SJCRH30 (cell line): ENCODE results near the gene KLRC1. TPM values are rescaled to one million over a fixed set of nuclear protein-coding genes. Genes with fewer than 3 reads are reported as not detected.
"Not testable (repeated sequence)": the region's sequence is repeated elsewhere in the genome, so short reads cannot be mapped to it uniquely, and the experiment has no call there.

Experiments used
- DNase-seq, 2 experiments: peaks; one replicate each; pipeline ENCODE4 v3.0.0-alpha.2; 2015 to 2020
- H3K27ac ChIP-seq: fragments of 250-450 bp; sonication (Bioruptor Pico); 2 replicates; pipeline ENCODE4 v1.5.1; 2020; ENCODE audit warnings: mild to moderate bottlenecking, moderate library complexity
- H3K27me3 ChIP-seq: fragments of 250-450 bp; sonication (Bioruptor Pico); 2 replicates; pipeline ENCODE4 v1.5.1; 2020; ENCODE audit warnings: mild to moderate bottlenecking, moderate library complexity
- H3K36me3 ChIP-seq: fragments of 250-450 bp; sonication (Bioruptor Pico); 2 replicates; pipeline ENCODE4 v1.5.1; 2020; ENCODE audit warnings: mild to moderate bottlenecking, moderate library complexity
- H3K4me1 ChIP-seq: fragments of 250-450 bp; sonication (Bioruptor Pico); 2 replicates; pipeline ENCODE4 v1.5.1; 2020; ENCODE audit warnings: mild to moderate bottlenecking, moderate library complexity
- H3K4me3 ChIP-seq: fragments of 250-450 bp; sonication (Bioruptor Pico); 2 replicates; pipeline ENCODE4 v1.5.1; 2020; ENCODE audit warnings: mild to moderate bottlenecking, moderate library complexity
- H3K9me3 ChIP-seq: fragments of 250-450 bp; sonication (Bioruptor Pico); replicated peaks from 2 replicates; pipeline ENCODE4 v1.5.1; 2020; ENCODE audit warnings: mild to moderate bottlenecking, moderate library complexity
- total RNA-seq: library from RNA; depleted of rRNA; stranded (reverse); fragments of >200 nt; shearing (Covaris generic); gene quantifications from 2 replicates; pipeline ENCODE4 v1.2.3, GENCODE V29; 2014; rRNA removed

KLRC1 gene
- total RNA-seq = not detected in 2 replicates

DNA sequence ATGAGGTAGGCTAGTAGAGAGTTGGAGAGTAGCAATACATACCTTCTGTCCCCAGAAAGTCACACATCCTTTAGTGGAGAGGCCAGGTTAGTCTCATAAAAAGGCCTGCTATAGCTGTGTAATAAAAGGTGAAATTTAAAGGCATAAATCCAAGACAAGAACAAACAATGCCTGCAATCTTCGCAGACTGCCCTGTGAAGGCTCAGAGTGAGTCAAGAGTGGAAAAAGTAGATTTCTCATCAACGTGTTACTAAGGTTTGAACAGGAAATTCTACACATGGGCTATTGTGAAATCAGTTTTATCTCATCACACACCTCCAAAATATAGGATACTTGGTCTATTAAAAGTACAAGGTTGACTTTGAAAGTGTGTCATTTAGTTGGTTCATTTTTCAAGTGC is at the start of gene KLRC1:
KLRC1 (minus strand) TSS at position 222 of the 400 bp plus-strand sequence. CDS start 2,221 bp downstream, outside the sequence.
- Histone ChIP-seq H3K4me3 (no peak within 1 kb of the TSS), H3K27ac (no peak within 1 kb of the TSS), H3K36me3 (no peaks in the 10 kb centered on the region), H3K4me1 (no peaks in the 10 kb centered on the region), H3K27me3 (no peaks in the 10 kb centered on the region), H3K9me3 (no peaks in the 10 kb centered on the region)
- DNase-seq = no peak

DNA sequence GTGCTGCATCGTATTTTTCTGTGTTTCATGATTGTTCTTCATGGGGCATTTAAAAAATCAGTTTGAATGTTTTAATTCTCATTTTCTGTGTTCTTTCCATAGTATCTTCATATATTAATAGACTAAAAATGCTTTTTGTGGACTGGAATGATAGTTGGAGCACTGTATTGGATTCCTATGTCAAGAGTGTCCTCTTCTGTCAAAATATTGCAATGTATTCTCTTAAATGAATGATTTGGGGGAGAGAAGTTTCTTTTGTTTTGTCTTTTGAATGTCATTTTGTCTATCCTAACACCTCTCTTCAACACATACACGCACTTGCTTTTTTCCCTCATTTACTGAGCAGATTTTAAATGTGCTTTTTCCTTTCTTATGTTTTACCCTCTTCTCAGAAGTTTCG is 47.9 kb upstream of the KLRC1 start:
- DNase-seq = peak in 1 of 2 experiments; percentile 11
- Histone ChIP-seq H3K27ac (no peak overlapping the region), H3K36me3 (no peaks in the 10 kb centered on the region), H3K4me3 (no peak overlapping the region), H3K4me1 (no peaks in the 10 kb centered on the region), H3K9me3 (no peaks in the 10 kb centered on the region; the same call in 1 of the 2 replicates), H3K27me3 (0 out of 2 replicates have a peak, but pooled peaks cover 3% of the 10 kb centered on the region)

DNA sequence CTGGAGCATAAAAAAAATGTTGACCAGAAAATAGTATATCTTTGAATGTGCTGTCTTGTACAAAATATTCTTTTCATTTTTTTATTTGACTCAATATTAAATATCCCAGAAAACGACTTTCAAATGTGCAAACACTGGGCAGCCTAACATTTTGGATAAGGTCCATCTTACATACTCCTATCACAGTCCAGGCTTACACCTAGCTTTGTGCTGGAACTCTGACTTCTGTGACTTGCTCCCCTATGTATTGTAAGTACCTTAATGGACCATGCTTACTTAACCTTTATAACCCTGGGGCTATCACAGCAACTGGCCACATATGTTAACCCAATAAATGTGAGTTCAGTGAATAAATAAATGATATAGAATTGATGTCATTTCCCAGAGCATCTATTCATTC is 44.9 kb upstream of the KLRC1 start:
- 0 out of 2 replicates have a peak, but pooled peaks cover 3% of the 10 kb centered on the region for H3K27me3 ChIP-seq
- H3K27ac ChIP-seq = no peak overlapping the region
- no peaks in the 10 kb centered on the region for H3K4me1 ChIP-seq
- H3K4me3 ChIP-seq = no peak overlapping the region
- H3K9me3 ChIP-seq = no peaks in the 10 kb centered on the region; the same call in 1 of the 2 replicates
- DNase-seq = no peak
- no peaks in the 10 kb centered on the region for H3K36me3 ChIP-seq

DNA sequence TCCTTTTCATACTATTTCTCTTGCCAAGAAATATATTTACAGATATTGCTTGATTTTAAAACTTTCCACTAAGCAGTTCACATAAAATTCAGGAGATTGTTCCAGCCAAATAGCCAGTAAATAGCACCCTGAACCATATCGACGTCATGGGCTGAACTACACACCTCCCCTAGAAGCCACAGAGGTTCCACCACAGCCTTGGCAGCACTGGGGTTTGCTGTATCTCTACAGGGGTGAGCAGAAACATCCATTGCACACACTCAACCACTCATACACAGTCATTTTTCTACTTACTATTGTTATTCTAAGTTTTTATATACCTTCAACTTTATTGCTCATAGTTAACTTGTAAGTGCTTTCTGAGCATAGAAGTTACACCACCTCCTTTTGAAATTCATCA is 44.4 kb upstream of the KLRC1 start:
- Histone ChIP-seq H3K27ac (no peak overlapping the region), H3K4me3 (no peak overlapping the region), H3K27me3 (0 out of 2 replicates have a peak, but pooled peaks cover 3% of the 10 kb centered on the region), H3K36me3 (no peaks in the 10 kb centered on the region), H3K9me3 (no peaks in the 10 kb centered on the region; the same call in 1 of the 2 replicates), H3K4me1 (no peaks in the 10 kb centered on the region)
- DNase-seq = no peak

DNA sequence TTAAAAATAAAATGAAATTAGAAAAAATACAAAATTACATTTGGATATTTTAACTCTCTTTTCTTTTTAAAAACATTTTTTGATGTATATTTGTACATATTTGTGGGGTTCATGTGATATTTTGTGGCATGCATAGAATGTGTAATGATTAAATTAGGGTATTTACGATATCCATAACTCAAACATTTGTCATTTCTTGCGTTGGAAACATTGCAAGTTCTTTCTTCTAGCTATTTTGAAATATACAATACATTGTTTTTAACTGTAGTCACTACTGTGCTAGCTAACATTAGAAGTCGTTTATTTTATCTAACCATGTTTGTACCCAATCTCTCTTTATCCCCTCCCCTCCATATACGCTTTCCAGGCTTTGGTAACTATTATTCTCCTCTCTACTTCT is 38.6 kb upstream of the KLRC1 start:
- no peaks in the 10 kb centered on the region for H3K4me1 ChIP-seq
- H3K27ac ChIP-seq = no peak overlapping the region
- no peaks in the 10 kb centered on the region for H3K27me3 ChIP-seq
- H3K36me3 ChIP-seq = no peaks in the 10 kb centered on the region
- H3K4me3 ChIP-seq = no peak overlapping the region
- DNase-seq = no peak
- no peaks in the 10 kb centered on the region for H3K9me3 ChIP-seq

DNA sequence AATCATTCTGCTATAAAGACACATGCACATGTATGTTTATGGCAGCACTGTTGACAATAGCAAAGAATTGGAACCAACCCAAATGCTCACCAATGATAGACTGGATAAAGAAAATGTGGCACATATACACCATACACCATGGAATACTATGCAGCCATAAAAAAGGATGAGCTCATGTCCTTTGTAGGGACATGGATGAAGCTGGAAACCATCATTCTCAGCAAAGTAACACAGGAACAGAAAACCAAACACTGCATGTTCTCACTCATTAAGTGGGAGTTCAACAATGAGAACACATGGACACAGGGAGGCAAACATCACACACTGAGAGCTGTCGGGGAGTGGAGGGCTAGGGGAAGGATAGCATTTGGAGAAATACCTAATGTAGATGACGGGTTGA is 34.2 kb upstream of the KLRC1 start:
- not testable (repeated sequence) for H3K4me3 ChIP-seq, DNase-seq, H3K36me3 ChIP-seq, H3K9me3 ChIP-seq, H3K27ac ChIP-seq, H3K27me3 ChIP-seq, H3K4me1 ChIP-seq

DNA sequence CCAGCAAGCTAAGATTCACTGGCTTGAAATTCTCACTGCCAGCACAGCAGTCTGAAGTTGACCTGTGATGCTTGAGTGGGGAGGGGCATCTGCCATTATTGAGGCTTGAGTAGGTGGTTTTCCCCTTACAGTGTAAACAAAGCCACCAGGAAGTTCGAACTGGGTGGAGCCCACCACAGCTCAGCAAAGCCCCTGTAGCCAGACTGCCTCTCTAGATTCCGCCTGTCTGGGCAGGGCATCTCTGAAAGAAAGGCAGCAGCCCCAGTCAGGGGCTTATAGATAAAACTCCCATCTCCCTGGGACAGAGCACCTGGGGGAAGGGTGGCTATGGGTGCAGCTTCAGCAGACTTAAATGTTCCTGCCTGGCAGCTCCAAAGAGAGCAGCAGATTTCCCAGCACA is 28.7 kb upstream of the KLRC1 start:
- not testable (repeated sequence) for H3K4me1 ChIP-seq, H3K4me3 ChIP-seq, H3K27me3 ChIP-seq, H3K27ac ChIP-seq, H3K36me3 ChIP-seq, H3K9me3 ChIP-seq, DNase-seq

DNA sequence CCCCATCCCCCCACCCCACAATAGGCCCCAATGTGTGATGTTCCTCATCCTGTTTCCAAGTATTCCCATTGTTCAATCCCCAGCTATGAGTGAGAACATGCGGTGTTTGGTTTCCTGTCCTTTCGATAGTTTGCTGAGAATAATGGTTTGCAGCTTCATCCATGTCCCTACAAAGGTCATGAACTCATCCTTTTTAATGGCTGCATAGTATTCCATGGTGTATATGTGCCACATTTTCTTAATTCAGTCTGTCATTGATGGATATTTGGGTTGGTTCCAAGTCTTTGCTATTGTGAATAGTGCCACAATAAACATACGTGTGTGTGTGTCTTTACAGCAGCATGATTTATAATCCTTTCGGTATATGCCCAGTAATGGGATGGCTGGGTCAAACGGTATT is 19.6 kb upstream of the KLRC1 start:
- not testable (repeated sequence) for H3K36me3 ChIP-seq, H3K27ac ChIP-seq, H3K4me1 ChIP-seq, H3K27me3 ChIP-seq, DNase-seq, H3K4me3 ChIP-seq, H3K9me3 ChIP-seq

DNA sequence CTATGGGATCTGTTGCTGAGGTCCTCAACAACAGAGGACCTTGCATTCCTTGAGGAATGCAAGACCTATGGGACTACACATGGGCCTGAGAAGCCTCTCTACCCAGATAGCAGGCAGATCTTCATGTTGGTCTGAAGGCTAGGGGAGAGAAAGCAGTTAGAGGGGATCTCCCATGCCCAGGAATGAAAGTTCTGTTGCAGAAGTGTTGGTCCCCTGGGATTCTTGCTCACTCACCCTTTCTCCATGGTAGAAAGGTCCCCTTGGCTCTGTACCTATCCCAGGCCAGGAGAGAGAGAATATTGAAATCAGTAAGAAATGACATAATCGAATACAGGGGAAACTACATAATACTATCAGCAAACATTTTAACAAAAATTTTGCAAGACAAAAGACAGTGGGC is 16.5 kb upstream of the KLRC1 start:
- H3K4me3 ChIP-seq = no peak overlapping the region
- no peaks in the 10 kb centered on the region for H3K27me3 ChIP-seq
- H3K27ac ChIP-seq = no peak overlapping the region
- no peak for DNase-seq
- H3K36me3 ChIP-seq = no peaks in the 10 kb centered on the region
- H3K9me3 ChIP-seq = no peaks in the 10 kb centered on the region
- H3K4me1 ChIP-seq = no peaks in the 10 kb centered on the region

DNA sequence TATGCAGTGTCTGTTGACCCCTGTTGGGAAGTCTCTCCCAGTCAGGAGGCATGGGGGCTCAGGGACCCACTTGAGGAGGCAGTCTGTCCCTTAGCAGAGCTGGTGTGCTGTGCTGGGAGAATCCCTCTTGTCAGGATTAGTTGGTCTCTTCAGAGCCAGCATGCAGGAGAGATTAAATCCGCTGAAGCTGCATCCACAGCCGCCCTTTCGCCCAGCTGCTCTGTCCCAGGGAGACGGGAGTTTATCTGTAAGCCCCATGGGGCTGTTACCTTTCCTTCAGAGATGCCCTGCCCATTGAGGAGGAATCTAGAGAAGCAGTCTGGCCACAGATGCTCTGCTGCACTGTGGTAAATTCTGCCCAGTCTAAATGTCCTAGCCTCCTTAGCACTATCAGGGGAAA is 13.1 kb upstream of the KLRC1 start:
- Histone ChIP-seq H3K27me3 (no peaks in the 10 kb centered on the region), H3K36me3 (no peaks in the 10 kb centered on the region), H3K9me3 (no peaks in the 10 kb centered on the region)

DNA sequence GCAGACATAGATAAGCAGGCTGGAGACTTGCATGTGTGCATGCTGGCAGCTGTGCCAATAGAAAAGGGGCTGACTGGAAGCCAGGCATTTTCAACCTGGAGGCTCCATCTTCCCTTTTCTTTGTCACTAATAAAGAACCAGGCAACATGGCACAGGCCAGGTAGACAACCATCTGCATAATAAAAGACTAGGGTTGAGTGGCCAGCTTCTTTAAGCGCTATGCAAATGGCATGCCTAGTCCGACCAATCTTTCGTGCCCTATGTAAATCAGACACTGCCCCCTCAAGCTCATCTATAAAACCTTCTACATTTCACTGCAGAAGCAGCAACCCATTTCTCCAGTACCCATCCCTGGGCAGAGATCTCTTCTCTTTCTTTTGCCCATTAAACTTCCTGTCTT is 4.6 kb upstream of the KLRC1 start:
- Histone ChIP-seq H3K36me3 (no peaks in the 10 kb centered on the region), H3K27me3 (no peaks in the 10 kb centered on the region), H3K27ac (no peak overlapping the region), H3K4me3 (no peak overlapping the region), H3K9me3 (no peaks in the 10 kb centered on the region), H3K4me1 (no peaks in the 10 kb centered on the region)
- no peak for DNase-seq

More for the DNA sequence above, 13.1 kb upstream of the KLRC1 start:
- no peak for DNase-seq
- H3K4me3 ChIP-seq = no peak overlapping the region
- H3K27ac ChIP-seq = no peak overlapping the region
- no peaks in the 10 kb centered on the region for H3K4me1 ChIP-seq

DNA sequence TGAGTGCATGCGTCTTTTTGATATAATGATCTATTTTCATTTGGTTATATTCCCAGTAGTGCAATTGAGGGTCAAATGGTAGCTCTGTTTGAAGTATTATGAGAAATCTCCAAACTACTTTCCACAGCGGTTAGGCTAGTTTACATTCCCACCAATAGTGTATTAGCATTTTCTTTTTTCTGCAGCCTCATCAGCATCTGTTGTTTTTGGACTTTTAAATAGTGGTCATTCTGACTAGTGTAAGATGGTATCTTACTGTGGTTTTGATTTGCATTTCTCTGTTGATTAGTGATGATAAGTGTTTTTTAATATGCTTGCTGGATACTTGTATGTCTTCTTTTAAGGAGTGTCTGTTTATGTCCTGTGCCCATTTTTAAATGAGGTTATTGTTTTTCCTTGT is 3.7 kb upstream of the KLRC1 start:
- no peak for DNase-seq
- Histone ChIP-seq H3K4me3 (no peak overlapping the region), H3K27ac (no peak overlapping the region), H3K9me3 (no peaks in the 10 kb centered on the region), H3K4me1 (no peaks in the 10 kb centered on the region), H3K27me3 (no peaks in the 10 kb centered on the region), H3K36me3 (no peaks in the 10 kb centered on the region)

DNA sequence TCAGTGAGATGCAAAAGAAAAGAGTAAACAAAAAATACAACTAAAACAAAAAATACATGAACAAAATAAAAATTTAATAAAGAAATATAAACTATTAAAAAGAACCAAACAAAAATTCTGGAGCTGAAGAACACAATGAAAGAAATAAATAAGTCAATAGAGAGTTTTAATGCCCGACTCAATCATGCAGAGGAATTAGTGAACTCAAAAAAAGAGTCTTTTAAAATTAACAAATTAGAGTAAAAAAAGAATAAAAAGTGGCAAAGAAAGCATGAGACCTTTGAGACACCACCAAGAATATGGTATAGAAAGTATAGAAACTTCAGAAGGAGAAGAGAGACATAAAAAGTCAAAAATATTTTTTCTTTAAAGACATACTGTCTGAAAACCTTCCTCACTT is 2.6 kb upstream of the KLRC1 start:
- Histone ChIP-seq H3K27me3 (no peaks in the 10 kb centered on the region), H3K4me1 (no peaks in the 10 kb centered on the region), H3K27ac (no peak overlapping the region), H3K4me3 (no peak overlapping the region), H3K36me3 (no peaks in the 10 kb centered on the region), H3K9me3 (no peaks in the 10 kb centered on the region)
- no peak for DNase-seq

DNA sequence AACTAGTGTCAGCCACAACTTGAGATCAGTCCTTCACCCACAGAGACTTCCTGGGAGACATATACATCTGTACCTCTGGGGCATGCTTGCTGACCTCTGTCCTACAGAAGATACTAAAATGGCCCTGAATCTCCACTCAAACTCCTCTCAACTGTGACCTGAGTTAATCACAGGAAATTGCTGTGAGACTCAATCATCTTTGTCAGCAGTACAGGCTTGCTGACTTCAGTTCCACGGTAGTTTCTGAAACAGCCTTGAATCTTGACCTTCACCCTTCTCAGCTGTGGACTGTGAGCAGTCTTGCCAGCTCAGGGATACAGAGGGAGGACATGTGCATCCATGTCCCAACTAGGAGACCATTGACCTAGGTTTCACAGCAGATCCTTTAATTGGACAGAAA is 1.4 kb upstream of the KLRC1 start:
- no peaks in the 10 kb centered on the region for H3K9me3 ChIP-seq

DNA sequence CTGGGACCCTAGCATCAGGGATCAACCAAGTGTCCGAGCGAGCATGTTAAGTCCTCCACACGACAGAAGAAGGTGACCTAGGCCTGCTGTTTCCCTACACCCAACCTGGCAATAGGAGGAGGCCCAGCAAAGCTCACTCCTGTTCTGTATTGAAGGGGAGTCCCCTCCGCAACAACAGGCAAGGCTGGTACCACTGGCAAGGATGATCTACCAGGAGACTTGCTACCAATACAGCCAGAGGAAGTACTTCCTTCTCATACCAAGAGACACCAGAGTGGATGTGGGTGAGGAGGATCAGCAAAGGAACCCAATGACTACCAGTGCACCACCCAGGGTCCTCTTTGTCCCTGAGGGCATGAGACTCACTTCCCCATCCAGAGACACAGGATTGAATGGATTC is 4.9 kb downstream of the KLRC1 start:
- Histone ChIP-seq H3K36me3 (no peaks in the 10 kb centered on the region), H3K27ac (no peak overlapping the region), H3K9me3 (no peaks in the 10 kb centered on the region), H3K4me3 (no peak overlapping the region), H3K27me3 (no peaks in the 10 kb centered on the region), H3K4me1 (no peaks in the 10 kb centered on the region)
- DNase-seq = no peak

More for the DNA sequence above, 1.4 kb upstream of the KLRC1 start:
- H3K27me3 ChIP-seq = no peaks in the 10 kb centered on the region
- DNase-seq = no peak
- no peaks in the 10 kb centered on the region for H3K36me3 ChIP-seq
- H3K27ac ChIP-seq = no peak overlapping the region
- no peaks in the 10 kb centered on the region for H3K4me1 ChIP-seq
- no peak overlapping the region for H3K4me3 ChIP-seq

DNA sequence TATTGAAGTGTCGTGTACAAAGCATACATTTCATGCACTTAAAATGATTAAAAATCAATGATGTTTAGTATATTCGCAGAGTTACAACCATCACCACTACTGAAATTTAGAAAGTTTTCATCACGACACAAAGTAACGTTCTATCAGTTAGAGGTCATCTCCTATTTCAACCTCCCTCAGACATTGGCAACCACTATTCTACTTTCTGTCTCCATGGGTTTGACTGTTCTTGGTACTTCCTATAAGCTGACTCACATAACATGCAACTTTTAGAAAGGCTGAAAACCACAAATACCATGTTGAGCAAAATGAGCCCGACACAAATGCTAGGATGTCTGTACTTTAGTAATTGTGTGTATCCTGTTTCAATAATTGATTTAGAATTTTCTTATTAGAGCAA is 7.1 kb downstream of the KLRC1 start:
- H3K9me3 ChIP-seq, DNase-seq, H3K4me3 ChIP-seq, H3K27me3 ChIP-seq, H3K27ac ChIP-seq, H3K4me1 ChIP-seq, H3K36me3 ChIP-seq: not testable (repeated sequence)

DNA sequence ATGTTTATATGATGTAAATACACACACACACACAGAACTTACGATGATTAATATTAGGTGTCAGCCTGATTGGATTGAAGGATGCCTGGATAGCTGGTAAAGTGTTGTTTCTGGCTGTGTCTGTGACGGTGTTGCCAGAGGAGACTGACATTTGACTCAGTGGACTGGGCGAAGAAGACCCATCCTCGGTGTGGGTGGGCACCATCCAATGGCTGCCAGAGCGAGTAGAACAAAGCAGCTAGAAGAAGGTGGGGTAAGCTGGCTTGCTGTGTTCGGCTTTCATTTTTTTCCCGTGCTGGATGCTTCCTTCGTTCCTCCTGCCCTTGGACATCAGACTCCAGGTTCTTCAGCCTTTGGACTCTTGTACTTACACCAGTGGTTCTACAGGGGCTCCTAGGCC is 12.0 kb downstream of the KLRC1 start:
- H3K9me3 ChIP-seq, DNase-seq: not testable (repeated sequence)

More for the DNA sequence above, 12.0 kb downstream of the KLRC1 start:
- H3K4me3 ChIP-seq, H3K4me1 ChIP-seq, H3K36me3 ChIP-seq, H3K27ac ChIP-seq, H3K27me3 ChIP-seq: not testable (repeated sequence)
